ENCODE measurements around the gene DLG2. TPM values are rescaled to one million over a fixed set of nuclear protein-coding genes. Genes with fewer than 3 reads are reported as not detected.
A peak's percentile ranks its signal among the peaks of the same experiment; 100 is the strongest.
"Not testable (repeated sequence)": the region's sequence is repeated elsewhere in the genome, so short reads cannot be mapped to it uniquely, and the experiment has no call there.

The DLG2 gene
- total RNA-seq, 1 donor from 2014 or later, result 25.3 TPM

DNA sequence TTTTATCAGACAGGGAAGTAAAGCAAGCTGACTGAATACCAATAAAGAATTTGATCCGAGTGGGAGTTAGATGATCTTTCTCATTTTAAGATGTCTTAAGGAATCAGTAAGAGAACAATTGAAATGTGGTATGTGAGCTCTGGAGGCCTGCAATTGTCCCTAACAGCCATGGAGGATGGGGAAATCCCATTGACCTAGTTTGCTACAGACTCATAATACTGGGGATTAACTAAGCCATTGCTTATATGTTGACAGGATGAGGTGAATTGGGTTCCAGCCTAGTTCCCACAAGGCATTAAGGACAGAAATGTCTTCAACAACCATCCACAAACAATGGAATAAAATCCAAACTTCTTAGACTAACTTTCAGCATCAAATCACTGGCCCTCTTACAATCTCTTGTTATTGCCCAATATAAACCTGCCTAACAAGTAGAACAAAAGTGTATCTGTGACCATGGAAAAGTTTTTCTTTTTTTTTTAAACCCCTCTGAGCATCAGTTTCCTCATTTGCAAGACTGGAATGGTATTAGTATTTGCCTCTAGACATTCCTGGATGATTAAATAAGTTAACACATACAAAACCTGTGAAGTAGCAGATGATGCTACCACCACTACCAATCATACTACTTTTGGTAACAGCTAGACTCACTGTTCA is 773.2 kb downstream of the DLG2 start:
- peak; percentile 8 for DNase-seq (ENCODE audit: low spot score)

DNA sequence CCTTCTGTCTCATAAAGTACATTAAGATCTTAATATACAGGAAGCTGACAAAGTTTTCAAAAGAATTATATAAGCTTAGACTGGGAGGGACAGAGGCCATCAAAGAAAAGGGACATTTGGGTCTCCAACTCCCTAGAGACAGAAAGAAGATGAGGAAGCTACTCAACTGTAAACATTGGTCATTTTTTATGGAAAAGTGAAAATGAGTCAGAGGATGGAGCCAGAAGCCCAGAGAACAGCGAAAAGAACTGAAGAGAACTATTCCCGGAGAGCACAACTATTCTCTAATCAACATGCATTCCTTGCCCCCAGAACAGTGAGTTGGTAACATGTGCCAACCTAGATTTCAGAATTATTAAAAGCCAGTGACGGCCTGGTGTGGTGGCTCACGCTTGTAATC is 779.3 kb downstream of the DLG2 start:
- DNase-seq (ENCODE audit: low spot score), result no peak

DNA sequence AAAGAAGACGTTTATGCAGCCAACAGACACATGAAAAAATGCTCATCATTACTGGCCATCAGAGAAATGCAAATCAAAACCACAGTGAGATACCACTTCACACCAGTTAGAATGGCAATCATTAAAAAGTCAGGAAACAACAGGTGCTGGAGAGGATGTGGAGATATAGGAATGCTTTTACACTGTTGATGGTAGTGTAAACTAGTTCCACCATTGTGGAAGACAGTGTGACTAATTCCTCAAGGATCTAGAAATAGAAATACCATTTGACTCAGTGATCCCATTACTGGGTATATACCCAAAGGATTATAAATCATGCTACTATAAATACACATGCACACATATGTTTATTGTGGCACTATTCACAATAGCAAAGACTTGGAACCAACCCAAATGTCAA is 786.9 kb downstream of the DLG2 start:
- not testable (repeated sequence) for DNase-seq (ENCODE audit: low spot score)

DNA sequence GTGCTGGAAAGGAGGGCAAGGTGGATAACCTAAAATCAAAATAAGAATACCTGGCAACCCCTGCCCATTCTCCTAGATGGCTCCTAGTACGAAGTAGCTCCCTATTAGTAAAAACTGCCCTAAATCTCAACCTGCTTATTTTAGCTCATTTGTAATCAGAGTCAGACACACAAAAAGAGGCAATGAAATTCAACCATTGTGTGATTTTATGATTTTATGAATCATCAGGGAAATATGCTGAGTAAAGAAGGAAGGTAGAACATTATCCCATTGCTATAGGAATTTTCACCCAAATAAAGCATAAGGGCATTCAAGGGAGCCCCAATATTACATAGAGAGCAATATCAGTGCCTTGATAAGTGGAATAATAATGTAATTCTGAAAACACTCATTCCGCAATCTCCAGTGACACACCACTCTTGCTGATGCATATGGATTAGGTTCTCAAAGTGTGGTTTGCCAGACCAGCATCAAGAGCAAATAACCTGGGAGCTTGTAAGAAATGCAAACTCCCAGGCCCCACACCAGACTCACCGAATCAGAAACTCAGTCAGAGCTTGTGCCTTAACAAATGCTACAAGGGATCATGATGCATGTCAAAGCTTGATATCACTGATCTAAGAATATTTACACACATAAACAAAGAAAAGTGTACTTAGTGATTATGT is 789.6 kb downstream of the DLG2 start:
- no peak for DNase-seq (ENCODE audit: low spot score)

DNA sequence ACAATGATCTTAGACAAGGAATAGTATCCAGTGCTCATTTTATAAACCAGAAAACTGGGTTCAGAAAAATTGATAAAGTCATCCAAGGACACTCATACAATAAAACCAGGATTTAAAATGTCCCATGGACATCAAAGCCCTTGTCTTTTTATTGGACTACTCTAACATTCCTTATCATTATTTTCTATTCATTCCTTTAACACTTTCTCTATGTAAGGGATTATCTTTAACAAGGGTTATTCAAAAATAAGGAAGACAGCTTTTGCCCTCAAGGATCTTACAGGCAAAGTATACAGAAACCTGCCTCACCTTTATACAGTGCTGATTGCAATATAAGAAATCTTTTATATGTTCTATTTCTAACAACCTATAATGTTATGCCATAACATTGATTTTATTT is 790.8 kb downstream of the DLG2 start:
- no peak for DNase-seq (ENCODE audit: low spot score)

DNA sequence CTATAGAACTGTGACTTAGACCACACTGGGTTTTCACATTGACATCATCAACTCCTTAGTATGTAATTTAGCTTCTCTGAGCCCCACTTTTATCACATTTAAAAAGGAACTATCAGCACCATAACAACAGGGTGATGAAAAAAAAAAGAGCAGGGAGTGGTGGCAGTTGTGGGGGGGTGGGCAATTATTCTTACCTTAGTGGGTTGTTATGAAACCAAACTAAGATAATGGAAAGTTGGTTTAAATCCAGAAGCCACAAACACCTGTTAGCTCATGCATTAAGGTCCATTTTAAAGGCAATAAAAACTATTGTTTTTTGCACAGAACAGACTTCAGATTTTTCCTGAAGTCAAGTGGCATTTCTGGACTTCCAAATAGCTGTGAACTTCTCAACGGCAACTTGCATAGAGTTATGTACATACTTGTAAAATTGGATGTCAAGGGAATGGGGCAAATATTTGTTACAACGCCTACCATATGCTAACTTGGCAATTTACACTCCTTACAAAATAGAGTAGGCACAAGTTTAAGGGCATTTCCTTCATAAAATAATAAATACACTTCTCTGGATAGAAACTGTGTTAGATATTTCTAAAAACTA is 793.6 kb downstream of the DLG2 start:
- no peak for DNase-seq (ENCODE audit: low spot score)

DNA sequence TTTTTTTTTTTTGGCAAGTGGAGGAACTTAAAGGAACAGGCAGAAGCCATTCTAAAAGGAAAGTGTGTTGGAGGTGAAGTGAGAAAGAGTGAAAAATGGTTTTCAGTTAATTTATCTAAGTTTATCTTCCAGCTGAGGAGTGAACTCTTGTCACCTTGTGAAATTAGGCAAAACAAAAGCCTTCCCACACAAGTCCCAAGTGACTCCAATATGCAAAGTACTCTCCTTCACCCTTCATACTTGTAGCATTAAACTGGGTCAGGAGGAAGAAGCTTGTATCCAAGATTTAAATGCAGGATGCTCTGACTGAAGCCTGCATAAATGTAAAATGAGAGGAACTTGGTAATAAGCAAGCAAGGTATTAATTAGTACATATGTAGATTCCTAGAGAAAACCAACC is 796.8 kb downstream of the DLG2 start:
- DNase-seq (ENCODE audit: low spot score), result no peak

DNA sequence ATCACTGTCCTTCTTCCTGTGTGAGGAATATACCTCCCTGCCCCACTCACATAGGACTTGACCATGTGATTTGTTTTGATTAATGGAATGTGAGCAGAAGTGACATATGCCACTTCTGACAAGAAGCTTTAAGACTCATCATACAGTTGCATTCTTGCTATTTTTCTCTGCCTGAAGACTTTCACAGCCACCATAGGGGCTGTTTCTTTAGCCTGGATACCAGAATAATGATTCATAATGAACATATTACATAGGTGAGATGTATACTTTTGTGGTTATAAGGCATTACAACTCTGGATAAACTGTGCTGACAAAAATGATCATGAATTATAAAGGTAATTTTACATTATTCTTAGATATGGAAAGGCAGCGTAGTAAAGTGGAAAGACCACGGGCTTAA is 798.0 kb downstream of the DLG2 start:
- no peak for DNase-seq (ENCODE audit: low spot score)

DNA sequence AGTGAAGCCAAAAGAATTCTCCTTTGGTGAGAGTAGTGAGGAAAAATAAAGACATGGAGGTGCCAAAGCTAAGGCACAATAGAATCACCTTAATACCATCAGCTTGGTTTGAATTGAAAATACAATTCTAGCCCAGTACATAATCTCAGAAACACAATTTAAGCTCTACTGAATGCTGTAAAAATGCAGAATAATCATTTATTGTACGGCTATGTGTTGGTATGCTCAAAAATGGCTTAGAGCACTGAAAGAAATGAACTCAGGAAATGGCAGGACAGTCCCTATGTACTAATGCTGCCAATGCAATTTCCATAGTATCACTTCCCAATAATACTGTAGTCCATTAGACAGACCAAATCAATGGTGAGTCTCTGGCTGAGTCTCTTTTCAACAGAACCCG is 798.5 kb downstream of the DLG2 start:
- DNase-seq (ENCODE audit: low spot score), result no peak

DNA sequence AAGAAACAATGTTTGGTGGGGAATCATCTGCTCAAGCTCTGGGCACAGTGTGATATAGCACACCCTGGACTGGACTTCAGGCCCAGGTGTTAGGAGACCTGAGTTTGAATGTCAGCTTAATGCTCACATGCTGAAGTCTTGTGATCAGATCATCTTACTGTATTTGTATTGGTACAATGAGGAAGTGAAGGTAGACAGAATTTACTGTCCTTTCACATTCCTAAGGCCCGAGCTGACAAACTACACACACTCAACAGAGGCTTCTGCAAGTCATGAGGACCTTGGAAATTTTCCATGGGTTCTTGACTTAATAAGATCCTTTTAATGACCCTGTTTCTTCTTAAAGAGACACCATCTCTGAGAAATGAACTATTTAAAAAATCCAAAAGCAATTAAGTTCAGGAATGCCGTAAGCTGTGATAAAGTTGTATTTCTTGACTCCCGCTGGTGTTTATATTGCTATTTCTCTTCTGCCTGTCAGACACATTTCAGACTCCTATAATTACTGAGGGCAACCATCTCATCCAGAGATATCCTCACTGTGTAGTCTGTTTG is 802.0 kb downstream of the DLG2 start:
- no peak for DNase-seq (ENCODE audit: low spot score)

DNA sequence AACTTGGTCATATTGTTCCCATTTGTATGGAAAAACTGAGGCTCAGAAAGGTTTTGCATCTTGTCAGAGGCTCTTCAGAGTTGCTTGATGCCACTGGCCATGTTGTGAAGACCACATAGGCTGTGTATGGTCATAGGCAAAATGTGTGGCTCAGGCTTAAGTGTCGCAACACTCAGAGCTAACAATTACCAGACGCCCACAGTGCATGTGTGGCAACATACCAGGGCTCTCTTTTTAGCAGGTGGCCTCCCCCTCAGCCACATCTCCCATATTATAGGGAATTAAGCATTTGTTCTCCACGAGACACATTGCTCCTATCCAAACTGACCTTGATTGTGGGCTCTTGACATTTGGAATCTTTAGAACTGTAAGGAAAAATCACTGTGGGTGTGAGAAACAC is 802.5 kb downstream of the DLG2 start:
- no peak for DNase-seq (ENCODE audit: low spot score)

DNA sequence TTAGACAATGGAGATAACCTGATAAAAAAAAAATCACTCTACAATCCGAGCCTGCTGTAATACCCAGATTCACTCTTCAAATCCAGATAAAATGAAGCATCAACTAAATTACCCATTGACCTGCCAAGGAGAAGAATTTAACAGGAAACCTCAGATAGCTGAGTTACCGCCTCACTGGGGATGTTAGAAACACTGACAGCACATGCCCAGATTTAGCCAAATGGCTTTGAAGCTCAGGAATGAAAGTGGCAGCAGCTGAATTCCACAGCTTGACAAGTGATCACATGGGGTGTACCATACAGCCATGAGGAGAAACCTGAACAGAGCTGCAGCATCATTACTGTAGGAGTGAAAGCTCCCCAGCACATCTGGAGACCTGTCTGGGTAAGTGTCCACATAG is 807.6 kb downstream of the DLG2 start:
- no peak for DNase-seq (ENCODE audit: low spot score)

DNA sequence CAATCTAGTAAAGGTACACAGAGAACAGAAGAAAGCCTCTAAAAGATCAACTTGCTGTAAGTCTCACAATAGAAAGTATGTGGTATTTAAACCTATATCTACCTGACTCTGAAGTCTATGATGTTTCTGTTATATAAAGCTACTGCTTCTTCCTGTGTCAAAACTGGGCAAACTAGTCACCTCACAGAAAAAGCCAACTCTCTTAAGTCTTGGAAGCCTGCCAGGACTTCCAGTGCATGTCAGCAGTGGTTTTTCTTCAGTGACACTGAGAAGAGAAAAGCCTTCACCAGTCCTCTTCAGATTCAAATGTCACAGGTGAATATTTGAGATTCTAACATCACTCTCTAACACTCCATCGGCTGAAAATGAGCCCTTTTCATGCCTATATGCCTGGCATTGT is 808.0 kb downstream of the DLG2 start:
- DNase-seq (ENCODE audit: low spot score), result peak; percentile 14

DNA sequence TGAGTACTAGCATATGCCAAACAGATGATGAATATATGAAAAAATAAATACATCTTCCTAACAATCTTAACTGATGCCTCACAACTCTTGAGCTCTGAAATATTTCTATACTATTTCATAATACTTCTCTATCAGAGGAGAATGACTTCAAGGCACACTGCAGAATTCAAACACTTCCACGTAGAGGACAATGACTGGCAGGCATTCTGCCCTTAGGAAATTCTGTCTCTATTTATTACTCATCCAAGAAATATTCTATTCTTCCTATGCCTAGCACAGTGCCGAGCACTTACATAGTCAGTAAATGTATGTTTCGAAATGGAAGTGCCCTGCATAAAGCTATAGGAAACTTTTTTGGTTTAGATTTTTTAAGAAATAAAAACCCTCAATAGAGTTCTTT is 809.1 kb downstream of the DLG2 start:
- no peak for DNase-seq (ENCODE audit: low spot score)

DNA sequence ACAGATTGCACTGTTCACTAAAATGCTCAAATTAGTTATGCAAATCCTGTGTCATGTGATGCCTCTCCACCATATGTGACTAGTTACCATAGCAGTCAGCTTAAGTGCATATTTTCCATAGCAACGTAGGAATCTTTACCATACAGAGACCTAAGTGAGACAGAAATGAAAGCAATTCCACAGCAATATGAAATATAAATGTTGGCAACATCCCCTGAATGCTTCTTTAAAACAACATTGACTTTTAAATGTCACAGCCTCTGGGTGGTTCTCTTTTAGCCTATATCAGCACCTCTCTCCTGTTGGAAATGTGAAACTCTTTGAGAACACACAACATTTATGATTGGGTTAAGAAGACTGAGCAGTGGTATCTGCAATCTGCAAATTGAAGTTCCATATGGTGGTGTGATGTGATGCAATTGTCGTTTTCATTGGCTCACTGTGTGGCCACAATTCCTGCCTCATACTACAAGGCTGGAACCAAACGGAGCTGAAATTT is 814.6 kb downstream of the DLG2 start:
- peak; percentile 76 for DNase-seq (ENCODE audit: low spot score)

DNA sequence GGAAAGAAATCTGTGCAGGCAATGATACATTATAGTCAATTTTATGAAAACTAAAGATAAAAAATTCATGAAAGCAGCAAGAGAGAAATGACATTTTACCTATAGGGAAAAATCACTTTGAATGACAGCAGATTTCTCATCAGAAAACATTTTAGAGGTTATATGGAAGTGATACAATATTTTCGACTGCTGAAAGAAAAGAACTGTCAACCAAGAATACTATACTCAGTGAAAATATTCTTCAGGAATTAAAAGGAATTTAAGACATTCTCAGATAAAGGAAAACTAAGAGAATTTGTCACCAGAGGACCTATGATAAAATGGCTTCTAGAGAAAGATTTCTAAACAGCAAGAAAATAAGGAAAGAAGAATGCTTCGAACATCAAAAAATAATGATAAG is 820.8 kb downstream of the DLG2 start:
- no peak for DNase-seq (ENCODE audit: low spot score)

DNA sequence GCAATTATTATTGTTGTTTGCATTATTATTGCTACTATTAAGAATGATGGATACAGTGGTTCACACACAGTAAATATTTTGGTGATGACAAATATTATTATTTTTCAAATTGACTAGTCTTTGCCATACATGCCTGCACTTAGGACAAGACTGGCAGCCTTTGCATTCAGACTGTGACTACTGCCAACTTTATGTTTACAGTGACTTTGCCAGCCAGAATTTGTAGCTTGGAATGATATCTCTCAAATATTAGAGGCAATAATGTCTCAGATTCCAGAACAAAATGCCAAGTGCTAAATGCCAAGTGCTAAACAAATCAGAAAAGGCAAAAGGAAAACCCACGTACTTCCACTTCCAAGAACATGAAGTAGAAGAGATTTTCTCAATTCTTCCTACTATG is 823.1 kb downstream of the DLG2 start:
- peak; percentile 5 for DNase-seq (ENCODE audit: low spot score)

DNA sequence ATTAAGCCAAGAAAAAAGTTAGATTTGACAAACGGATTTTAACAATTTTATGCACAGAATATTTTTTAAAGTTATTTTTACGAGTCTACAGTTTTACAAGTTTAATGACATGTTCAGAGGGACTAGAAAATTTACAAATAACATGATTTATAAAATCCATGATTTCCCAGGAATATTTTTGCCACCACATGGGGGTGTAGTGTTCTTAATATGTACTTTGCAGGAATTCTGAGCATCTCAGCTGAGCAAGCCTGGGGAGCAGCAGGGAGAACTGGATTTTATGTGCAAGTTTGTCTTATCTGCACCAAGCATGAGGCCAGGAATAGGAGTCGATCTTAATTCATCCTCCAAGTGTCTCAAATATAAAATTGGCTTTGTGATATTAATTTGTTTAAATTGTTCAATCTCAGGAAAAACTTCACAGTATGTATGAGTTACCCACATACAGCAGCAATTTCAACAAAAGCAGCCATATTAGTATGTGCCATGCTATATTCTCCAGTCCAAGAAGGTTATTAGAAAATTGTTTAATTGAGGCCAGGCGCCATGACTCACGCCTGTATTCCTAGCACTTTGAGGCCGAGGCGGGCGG is 826.3 kb downstream of the DLG2 start:
- peak; percentile 75 for DNase-seq (ENCODE audit: low spot score)

DNA sequence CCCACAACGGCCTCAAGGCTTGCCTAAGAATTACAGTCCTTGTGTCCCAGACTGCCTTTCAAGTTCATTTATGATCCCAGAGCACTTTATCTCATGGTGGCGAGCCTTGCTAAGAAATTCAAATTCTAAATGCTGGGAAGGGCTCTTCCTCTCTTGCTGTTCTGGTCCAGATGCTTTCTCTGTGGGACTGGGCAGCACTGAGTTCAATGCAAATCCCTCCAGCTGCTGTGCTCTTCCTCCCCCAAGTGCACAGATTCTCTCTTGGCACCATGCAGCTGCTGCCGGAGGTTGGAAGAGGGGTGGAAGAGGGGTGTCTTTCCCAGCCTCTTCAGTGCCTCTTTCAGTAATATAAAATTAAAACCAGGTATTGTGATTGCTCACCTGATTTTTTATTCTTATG is 828.0 kb downstream of the DLG2 start:
- DNase-seq (ENCODE audit: low spot score), result no peak

DNA sequence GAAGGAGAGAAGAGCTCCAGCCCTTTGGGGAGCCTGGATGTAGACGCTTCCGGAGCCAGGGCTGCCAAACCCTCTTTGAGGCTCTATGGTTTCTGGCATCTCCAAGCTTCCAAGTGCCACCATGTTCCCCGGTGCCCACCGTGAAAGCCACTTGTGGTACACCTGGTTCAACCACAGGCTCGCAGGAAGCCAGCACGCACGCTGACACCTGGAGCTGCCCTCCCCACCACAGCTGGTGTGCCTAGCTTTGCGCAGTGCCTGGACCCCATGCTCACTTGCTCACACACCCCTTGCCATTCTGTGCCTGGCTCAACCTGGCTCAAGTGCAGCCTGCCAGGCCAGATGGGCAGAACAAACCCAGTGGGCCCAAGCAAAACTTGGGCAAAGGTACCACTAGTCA is 831.4 kb downstream of the DLG2 start:
- no peak for DNase-seq (ENCODE audit: low spot score)

DNA sequence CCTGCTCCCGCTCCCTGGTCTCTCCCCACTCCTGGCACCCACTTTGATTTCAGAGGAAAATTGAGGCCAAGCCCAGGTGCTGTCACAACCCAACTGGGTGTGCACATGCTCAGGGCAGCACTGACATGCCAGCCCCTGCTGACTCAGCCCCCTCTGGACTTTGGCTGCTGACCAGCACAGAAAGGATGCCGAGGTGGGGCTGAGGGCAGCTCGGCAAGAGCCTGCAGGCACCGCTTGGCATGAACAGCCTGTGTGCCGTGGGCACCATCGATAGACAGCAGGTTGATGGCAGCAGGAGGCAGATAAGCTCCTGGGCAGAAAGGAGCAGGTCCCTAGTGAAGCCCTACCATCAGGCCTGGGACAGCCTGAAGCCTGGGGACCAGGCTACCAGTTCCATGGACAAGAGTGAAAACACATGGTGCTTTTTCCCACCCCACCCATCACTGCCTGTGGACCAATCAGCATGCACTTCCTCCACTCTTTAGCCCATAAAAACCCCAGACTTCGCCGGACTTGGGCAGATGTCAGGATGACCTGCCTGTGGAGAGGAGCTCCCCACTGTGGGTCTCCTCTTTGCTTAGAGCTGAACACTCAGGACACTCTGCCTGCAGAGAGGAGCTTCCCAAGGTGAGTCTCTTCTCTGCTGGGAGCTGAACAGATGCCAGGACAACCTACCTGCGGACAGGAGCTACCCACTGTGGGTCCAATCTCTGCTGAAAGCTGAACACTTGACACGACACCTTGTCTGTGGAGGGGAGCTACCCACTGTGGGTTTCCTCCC is 832.3 kb downstream of the DLG2 start:
- DNase-seq (ENCODE audit: low spot score), result no peak

DNA sequence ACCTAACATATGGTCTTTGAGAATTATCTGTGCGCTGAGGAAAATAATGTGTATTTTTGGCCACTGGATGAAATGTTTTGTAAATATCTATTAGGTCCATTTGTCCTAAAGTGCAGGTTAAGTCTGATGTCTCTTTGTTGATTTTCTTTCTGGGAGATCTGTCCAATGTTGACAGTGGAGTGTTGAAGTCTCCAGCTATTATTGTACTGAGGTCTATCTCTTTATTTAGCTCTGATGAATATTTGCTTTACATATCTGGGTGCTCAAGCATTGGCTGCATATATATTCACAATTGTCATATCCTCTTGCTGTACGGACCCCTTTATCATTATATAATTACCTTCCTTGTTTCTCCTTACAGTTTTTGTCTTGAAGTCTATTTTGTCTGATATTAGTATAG is 833.8 kb downstream of the DLG2 start:
- no peak for DNase-seq (ENCODE audit: low spot score)

All from umbilical cord (tissue), 2 donors.